ENCODE results near the gene LPCAT3.
"Not testable (repeated sequence)": the region's sequence is repeated elsewhere in the genome, so short reads cannot be mapped to it uniquely, and the experiment has no call there.

- not testable (repeated sequence) for TF ChIP-seq CTCF (conservative IDR thresholded peaks at IDR 0.05; ENCODE audit: low read depth, low read length); EZH2 (IDR thresholded peaks at IDR 0.05; ENCODE audit: low read length, unreplicated experiment)
Observed at GRCh38 chr12:7055736-7056135, 37.5 kb upstream of the LPCAT3 start.

Measured in PC-3 (cell line).